Activated CD4-positive, alpha-beta T cell treated with anti-CD3 and anti-CD28 coated beads for 1 hour (primary cell): ENCODE measurements around the gene CR2.
"Not testable (repeated sequence)": the region's sequence is repeated elsewhere in the genome, so short reads cannot be mapped to it uniquely, and the experiment has no call there.

Experiments used
- DNase-seq: peaks from one replicate; pipeline ENCODE4 v3.0.0-alpha.2; 2020

The CR2 gene

DNA sequence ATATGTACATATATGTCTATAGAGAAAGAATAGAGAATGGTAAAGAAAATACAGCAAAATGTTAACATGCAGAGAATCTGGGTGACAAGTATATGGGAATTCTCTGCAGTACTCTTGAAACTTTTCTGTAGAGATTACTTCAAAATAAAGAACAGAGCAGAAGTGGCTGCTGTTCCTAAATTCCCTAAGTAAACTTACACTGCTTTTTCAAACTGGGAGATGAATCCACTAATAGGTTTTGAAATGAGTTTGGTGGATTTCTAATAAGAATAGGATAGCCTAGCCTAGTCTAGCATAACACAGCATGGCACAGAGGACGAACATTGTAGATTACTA lies 450 bp upstream of the CR2 start:
- no peak for DNase-seq

DNA sequence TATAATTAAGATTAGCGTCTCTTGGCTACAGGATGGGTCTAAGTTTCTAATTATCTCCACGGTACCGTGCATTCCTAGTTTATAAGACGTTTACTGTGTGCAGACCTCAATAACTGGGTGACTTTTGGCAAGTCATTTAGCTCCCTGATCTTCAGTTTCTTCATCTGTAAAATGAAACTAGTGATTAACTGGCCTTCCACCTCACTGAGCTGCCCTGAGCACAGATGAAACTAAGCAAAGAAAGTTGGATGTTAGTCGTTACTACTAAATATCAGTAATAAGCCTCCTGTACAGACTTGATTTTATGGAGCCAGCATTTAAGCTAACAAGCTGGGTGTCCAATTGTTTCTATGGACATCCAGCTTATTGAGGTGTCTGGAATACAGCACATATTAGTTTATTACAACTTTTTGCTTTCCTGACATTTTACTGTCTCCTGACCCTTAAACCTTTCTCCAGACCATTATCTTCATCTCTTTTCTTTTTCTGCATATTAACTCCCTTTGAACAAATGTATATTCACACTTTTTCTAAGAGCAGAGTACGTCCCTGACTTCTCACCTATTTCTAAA lies 1.1 kb downstream of the CR2 start:
- no peak for DNase-seq

DNA sequence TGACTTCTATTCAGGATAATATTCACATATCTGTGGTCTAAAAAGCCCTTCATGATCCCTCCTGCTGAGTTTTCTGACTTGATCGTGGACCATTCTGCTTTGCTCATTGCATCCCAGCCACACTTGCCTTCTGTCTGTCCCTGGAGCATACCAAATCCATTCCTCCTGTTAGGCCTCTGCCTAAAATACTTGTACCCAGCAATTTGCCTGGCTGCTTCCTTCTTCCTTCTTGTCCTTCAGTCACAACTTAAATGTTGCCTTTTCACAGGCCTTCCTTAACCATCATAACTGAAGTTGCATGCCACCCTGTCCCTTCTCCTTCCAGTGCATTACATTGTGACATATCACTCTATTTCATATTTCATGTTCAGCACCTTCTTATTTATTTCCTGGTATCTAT lies 4.3 kb downstream of the CR2 start:
- no peak for DNase-seq

DNA sequence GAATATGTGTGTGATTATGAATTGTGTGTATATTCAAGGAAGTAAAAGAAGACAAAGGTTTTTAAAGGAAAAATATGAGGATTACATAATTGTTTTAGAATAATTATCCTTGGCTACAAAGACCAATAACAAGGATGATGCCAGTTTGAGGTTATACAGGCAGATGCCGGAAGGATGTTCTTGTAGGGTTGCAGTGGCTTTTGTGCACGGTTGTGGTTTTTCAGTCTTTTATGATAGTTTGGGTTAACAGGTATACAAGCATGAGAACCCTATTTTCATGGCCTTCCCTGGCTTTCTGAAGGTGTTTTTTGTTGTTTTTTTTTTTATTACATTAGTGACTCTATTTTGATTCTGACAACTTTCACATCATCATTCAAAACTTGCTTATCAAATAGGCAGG lies 4.9 kb downstream of the CR2 start:
- DNase-seq, result no peak

DNA sequence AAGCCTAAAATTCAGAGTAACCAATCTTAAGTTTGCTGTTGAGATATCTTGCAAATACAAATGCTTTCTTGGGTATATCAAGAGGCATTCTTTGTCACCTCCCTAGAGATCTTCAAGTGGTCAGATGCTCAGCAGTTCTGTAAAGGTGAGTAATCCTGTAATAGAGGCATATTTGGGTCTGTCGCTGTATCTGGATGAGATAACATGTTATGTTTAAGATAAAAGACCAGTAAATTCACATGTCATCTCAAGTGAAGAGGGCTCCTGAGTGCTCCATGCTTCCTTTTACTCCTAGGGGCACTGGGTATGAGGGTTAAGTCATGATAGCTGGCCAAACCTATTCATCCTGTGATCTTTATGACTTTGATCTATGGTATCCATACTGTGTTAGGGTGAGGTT lies 7.5 kb downstream of the CR2 start:
- no peak for DNase-seq

DNA sequence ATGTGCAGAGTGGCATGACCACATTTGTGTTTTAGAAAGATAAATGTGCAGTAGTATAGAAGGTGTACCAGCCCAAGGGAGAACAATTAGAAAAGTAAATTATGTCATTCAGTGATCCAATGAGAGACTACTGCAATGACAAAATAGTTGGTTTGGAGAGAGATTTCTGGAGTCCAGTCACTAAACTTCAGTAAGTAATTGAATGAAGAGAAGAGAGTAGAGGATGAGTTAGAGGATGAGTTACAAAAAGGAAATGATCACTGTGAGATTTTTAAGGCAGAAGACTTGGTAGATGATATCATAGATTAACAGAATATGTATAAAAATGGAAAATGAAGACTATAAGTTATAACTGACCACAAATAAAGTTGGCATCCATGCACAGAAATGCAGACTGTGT lies 8.4 kb downstream of the CR2 start:
- no peak for DNase-seq

DNA sequence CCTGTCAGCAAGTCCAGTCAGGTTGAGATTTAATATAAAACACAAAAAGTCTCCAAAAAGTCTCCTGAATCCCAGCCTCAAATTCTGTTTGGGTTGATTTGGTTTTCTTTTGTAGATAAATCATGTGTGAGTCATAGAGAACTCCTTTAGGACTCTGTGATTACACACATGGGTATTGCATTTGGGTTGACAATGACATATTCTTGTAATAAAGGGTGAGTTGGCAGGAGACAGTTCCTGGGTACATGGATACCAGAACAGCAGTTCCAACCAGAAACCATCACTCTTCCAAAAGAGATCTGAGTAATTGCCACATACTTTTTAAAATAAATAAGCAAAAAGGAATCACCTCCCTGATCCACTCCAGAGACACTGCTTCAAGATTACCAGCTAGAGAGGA lies 8.9 kb downstream of the CR2 start:
- no peak for DNase-seq

DNA sequence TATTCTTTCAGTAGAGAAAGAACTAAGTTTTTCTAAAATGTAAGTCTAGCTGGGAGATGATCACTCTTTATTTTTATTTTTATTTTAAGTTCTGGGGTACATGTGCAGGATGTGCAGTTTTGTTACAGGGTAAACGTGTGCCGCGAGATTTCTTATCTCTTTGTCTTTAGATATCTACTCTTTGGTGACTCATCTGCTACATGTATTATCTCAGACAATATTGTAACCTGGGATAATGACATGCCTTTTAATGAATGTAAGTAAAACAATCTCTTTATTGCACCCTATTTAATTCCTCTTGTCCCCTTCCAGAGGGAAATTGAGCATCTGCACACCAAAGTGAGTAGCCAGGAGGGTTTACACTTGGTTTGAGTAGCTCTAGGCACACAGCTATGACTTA lies 9.4 kb downstream of the CR2 start:
- no peak for DNase-seq

DNA sequence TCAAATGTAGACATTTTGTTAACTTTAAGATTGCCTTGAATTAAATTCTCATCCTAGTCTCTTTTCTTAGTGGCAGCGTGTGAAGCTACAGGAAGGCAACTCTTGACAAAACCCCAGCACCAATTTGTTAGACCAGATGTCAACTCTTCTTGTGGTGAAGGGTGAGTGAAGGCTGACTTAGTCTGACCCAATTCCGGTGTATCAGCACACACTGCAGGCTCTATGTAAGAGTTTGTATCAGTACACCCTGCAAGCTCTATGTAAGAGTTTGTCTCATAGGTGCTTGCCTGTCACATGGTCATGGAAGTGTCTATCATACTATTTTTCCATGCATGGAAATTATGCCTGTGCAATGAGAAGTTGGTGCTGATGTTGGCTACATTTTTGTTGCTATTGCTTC lies 16.8 kb downstream of the CR2 start:
- no peak for DNase-seq

DNA sequence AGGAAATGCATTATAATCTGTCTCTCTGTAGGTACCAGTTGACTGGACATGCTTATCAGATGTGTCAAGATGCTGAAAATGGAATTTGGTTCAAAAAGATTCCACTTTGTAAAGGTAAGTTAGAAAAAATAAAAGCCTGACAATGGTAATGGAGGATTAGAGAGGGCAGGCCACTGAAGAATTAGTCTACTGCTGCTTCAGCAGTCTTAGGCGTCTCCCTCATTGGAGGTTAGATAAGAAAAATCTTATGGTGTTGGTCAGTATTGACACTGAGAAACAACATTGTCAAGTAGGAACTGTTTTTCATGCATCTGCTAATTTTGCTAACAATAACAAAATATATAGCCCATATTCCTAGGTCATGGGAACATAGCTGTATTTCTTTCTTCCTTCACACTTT lies 20.1 kb downstream of the CR2 start:
- no peak for DNase-seq

DNA sequence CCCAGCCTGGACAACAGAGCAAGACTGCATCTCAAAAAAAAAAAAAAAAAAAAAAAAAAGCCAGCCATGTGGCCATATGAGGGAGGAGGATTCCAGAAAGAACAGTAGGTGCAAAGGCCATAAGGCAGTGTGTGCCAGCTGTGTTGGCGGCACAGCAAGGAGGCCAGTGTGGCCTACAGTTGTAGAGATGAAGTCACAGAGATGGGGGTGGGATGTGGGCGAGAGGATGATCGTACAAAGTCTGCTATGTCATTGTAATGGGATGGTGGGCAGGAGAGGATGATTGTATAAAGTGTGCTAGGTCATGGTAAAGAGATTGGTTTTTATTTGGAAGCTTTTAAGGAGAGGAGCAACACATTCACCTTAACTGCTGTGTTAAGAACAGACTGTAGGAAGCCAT lies 32.1 kb downstream of the CR2 start:
- DNase-seq, result no peak

DNA sequence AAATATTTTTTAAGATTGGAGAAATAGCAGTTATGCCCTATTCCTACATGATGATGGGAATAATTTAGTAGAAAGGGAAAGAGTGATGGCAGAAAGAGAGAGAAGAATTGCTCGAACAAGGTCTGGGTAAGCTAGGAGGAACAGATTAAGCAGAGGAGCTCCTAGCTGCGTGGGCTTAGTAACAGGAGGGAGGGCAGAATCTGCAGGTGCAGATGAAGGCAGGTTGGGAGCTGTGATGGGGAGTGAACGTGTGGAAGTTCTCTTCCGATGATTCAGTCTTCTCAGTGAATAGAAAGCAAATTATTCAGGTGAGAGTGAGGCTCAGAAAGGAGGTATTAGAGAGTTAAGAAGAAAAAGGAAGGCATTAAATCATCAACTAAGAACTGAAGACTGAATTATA lies 33.5 kb downstream of the CR2 start:
- no peak for DNase-seq

DNA sequence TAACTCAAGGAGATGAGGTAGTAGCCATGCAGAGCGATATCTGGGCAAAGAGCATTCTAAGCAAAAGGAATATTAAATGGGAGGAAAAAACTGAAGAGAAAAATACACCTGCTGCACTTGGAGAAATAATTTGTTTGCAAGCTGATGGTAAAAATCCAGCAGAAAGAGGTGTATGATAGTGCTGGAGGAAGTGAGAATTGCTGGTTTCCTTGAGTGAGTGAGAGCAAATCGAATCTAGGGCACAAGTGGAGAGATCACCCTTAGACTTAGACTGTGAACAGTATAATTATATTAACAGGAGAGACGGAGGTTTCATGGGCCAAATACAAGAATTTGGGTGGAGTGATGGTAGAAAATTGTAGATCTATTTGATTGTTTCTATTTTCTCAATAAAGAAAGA lies 39.1 kb downstream of the CR2 start:
- DNase-seq, result no peak

DNA sequence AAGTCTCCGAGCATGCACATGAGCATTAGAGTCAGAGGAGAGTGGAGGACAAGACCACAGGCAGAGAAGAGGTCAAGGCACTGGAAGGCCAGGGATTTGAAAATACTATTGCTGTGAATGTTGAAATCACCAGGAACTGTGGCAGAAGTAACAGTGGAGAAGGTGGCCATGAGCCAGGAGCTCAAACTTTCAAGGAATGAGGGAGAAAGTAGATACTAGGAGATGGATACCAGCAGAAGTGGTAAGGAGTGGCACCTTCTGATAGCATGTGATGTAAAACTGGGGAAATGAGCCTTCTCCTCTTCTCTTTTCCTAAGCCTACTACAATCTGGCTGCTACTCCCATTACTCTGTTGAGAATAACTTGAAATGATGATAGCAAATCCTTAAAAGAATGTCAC lies 40.0 kb downstream of the CR2 start:
- DNase-seq, result no peak

DNA sequence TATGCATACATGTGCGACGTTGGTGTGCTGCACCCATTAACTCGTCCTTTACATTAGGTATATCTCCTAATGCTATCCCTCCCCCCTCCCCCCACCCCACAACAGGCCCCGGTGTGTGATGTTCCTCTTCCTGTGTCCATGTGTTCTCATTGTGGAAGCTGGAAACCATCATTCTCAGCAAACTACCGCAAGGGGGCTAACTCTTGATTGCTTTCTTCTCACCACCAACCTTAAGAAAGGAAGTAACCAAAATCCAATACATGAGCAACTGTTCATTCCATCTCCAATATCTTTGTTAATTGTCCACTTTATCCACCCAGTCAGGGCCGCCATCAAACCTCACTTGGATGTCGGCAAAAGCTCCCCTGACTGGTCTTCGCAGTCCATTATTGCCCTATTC lies 41.2 kb downstream of the CR2 start:
- DNase-seq, result not testable (repeated sequence)

DNA sequence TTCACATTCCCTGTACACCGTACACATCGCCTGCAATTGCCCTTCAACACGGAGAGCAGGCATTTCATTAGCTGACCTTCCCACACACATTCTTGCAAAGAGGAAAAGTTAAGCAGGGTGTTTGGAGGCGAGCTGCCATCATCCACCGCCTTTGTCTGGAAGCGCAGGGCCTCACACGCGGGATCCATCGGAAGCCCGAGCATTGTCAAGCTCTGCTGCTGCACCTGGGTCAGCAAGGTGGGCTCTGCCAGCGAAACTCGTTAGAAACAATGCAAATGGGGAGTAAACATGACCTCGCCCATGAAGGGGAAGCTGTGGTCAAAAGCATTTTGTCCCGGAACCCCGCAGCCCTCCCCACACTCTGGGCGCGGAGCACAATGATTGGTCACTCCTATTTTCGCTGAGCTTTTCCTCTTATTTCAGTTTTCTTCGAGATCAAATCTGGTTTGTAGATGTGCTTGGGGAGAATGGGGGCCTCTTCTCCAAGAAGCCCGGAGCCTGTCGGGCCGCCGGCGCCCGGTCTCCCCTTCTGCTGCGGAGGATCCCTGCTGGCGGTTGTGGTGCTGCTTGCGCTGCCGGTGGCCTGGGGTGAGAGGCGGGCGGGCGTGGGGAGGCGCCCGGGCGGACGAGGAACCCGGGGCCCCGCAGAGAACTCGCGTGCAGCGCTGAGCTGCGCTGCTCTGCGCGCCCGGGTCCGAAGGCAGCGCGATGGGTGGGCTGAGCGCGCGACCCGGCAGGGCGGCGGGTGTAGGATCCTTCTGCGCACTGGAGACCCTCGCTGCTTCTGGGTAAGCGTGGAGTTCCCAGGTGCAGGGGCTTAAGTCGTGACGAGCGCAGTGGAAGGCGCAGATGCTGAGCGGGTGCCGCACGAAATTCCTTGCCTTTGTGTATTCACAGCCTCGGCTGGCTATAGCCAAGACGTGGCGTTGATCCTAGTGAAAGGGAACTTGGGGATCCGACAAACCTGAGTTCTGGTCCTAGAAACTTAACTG lies 42.0 kb downstream of the CR2 start, which contains the start of gene CR1:
CR1 (plus strand) TSS at position 357 of the 992 bp plus-strand sequence; CDS start at position 468, 111 bp downstream.
- peak; percentile 13 for DNase-seq

DNA sequence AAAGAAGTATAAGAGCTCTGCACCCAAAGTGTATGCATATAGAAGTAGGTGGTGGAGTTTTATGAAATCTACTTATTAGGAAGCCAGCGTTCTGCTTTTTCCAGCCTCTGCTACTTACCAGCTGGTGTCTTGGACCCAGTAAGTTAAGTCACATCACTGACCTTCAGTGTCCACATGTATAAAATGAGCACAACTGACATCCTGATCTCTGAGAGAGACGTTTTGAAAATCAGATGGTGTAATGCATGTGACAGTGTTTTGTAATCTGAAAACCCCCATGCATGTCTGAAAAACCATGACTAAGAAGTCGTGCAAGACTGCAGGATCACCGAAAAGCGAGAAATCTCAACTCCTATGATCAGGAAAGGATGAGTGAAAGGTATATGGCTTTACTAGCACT lies 43.8 kb downstream of the CR2 start:
- DNase-seq, result no peak

DNA sequence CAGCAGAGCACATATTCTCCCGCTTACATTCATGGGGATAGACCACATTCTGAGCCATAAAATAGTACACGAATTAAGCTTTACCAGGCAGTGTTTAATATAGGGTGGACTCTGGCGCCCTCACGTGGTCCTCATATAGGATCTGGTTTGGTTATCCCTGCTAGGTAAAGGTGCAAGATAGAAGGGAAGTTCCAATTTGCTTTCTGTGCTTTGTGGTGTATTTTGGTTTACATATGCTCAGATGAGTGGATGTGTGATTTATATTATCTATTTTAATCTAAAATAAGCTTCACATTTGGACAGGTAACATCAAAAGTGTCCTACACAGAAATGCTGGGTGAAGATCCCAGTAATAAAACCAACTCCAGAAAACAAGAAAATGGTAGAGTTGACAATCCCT lies 45.4 kb downstream of the CR2 start:
- peak; percentile 47 for DNase-seq

DNA sequence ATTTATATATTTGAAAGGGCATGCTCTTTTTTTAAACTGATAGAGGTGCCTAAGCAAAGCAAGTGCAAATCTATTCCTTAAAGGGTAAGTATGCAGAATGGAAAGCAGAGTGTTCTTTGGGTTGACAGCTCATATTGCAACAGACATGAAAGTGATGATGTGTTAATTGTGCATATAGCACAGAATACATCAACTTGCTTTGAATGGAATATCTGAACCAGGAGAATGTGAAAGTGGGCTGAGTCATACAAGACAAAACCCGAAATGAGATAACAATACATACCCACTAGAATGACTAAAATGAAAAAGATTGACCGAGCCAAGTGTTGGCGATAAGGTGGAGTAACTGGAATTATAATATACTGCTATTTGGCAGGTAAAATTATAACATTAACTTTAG lies 46.2 kb downstream of the CR2 start:
- no peak for DNase-seq

DNA sequence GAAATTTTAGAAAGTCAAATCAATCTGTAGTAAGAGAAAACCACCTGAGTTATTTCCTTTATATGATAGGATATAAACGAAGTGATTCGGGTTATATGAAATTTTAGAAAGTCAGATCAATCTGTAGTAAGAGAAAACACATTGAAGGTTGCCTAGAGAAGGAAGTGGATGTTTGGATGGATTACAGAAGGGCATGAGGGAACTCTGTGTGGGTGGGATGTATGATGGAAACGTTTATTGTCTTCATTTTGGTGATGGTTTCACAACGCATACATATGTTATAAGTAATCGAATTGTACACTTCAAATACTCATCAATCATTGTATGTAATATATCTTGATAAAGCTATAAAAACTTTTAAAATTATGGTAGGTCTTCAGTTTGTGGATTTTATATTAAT lies 46.9 kb downstream of the CR2 start:
- no peak for DNase-seq

DNA sequence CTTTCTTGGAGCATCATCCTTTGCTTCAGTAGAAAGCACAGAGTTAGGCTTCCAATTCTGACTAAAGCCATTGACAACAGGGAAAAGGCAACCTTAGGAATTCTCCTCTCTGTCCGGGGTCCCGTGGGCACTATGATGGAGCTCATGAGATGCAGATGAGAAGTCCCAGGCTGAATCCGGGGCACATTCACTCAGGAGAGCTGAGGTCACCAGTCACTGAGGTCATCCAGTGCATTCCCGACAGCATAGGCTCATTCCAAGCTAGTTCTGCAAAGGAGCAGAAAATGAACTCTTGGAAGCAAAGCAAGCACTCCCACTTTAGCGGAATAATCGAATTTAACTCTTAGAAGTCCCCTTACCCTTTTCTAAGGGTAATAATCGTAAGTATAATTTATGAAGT lies 48.6 kb downstream of the CR2 start:
- no peak for DNase-seq

DNA sequence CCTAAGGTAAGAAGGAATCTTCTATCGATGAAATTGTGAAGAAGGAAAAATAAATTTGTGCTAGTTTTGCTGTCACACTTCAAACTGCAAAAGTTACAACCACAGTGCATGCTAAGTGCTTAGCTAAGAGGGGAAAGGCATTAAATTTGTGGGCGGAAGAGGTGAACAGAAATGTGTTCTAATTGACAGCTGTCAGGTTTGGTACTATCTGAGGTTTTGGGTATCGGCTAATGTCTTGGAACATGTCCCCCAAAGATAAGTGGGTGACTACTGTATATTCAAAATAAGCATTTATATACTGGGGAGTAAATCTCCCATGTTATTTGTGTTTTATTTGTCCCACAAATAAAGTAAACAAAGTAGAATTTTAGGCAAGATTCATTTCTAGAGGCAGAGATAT lies 49.8 kb downstream of the CR2 start:
- DNase-seq, result no peak

DNA sequence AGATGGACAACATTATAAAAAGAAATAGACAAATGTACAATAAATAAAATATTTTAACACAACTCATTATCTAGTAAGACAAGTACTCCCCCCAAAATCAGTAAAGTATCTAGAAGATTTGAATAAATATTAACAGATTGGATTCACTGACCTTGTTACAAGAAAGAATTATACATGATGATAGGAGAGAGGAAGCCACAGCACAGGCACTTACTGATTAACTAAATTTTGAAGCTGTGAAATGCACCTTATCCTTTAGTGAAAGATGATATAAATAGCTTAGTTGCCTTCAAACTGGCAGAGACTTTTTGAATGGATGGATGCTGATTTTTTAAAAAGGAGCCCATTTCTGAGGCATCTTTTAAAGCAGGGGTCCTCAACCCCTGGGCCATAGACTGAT lies 50.3 kb downstream of the CR2 start:
- DNase-seq, result no peak

DNA sequence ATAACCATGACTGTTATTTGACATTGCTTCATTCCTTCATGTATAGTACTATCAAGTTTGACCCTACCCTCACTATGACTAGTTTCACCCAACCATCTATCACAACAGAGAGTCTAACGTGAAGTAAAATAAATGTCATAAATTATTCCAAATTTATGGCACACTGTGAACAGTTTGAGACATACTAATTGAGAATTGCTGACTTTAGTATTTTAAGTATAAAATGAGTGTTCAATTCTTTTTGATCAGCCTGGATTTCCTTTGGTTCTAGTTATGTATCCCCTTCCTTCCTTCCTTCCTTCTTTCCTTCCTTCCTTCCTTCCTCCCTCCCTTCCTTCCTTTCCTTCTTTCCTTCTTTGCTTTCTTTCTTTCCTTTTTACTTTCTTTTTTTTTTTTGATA lies 56.3 kb downstream of the CR2 start:
- no peak for DNase-seq

DNA sequence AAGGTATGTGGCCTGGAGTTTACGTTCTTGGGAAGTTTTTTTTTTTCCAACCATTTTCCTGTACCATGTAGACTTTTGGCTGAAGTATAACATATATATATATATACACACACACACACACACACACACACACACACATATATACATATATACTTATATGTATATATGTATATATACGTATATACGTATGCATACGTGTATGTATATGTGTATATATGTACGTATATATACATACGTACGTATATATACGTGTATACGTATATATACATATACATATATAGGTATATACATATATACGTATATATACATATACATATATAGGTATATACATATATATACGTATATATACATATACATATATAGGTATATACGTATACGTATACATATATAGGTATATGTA lies 60.8 kb downstream of the CR2 start:
- no peak for DNase-seq
